ENCODE results near the gene MSH2. TPM values are rescaled to one million over a fixed set of nuclear protein-coding genes. Genes with fewer than 3 reads are reported as not detected.
A peak's percentile ranks its signal among the peaks of the same experiment; 100 is the strongest.
"Not testable (repeated sequence)": the region's sequence is repeated elsewhere in the genome, so short reads cannot be mapped to it uniquely, and the experiment has no call there.

MSH2 gene
- total and polyA plus RNA-seq, 2 experiments from 2014 or later: 42.5 to 47.6 TPM

DNA sequence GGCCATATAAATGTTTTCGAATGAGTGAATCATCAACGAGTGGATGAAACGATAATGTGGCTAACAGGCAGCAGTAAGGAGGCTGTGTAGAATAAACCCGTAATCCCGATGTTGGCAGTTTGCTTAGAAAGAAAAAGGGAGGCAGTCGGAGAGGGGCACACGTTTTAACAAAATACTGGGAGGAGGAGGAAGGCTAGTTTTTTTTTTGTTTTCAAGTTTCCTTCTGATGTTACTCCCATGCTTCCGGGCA is 476 bp upstream of the MSH2 start:
- Histone ChIP-seq H3K4me1 (ENCODE audit: low read depth) (no peaks in the 10 kb centered on the region), H3K4me3 (peak overlapping the region; percentile 80), H3K9me3 (ENCODE audit: low read depth) (no peaks in the 10 kb centered on the region), H3K36me3 (no peaks in the 10 kb centered on the region), H3K27me3 (no peaks in the 10 kb centered on the region), H3K27ac (no peak overlapping the region)
- TF ChIP-seq, protein P1, sequence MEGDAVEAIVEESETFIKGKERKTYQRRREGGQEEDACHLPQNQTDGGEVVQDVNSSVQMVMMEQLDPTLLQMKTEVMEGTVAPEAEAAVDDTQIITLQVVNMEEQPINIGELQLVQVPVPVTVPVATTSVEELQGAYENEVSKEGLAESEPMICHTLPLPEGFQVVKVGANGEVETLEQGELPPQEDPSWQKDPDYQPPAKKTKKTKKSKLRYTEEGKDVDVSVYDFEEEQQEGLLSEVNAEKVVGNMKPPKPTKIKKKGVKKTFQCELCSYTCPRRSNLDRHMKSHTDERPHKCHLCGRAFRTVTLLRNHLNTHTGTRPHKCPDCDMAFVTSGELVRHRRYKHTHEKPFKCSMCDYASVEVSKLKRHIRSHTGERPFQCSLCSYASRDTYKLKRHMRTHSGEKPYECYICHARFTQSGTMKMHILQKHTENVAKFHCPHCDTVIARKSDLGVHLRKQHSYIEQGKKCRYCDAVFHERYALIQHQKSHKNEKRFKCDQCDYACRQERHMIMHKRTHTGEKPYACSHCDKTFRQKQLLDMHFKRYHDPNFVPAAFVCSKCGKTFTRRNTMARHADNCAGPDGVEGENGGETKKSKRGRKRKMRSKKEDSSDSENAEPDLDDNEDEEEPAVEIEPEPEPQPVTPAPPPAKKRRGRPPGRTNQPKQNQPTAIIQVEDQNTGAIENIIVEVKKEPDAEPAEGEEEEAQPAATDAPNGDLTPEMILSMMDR (IDR thresholded peaks at IDR 0.05; ENCODE audit: low read depth, low read length): no peak
- peak in 1 of 2 donors; percentile 20 for DNase-seq (ENCODE audit: low read depth in 1 of 2, low spot score in 1 of 2)

DNA sequence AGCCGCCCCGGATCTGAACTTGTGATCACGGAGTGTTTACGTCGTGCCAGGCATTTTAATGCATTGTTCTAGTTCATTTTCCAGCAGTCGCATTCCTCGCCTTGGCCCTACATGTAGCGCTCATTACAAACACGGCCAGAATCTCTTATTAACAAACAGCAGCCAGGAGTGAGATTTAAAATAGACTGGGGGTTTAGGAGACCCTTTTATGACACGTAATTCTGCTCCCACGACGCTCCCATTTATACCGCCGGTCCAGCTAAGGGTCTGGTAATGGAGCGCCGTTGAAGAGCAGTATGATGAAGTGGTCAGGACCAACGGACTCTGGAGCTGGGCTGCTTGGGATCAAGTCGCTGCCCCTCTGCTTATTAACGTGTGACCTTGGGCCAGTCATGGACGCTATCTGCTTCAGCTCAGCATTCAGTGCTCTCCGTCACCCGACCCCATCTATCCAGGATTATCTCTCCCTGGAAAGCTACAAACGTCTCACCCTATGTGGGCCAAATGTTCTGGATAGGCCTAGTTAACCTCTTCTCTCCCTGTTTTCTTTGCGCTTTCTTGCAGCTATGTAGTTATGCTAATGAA is 745 bp downstream of the MSH2 start:
- Histone ChIP-seq H3K4me1 (ENCODE audit: low read depth) (no peaks in the 10 kb centered on the region), H3K27me3 (no peaks in the 10 kb centered on the region), H3K4me3 (peak overlapping the region; percentile 80), H3K27ac (peak overlapping the region; percentile 91), H3K9me3 (ENCODE audit: low read depth) (no peaks in the 10 kb centered on the region), H3K36me3 (no peaks in the 10 kb centered on the region)
- no peak for DNase-seq (ENCODE audit: low read depth in 1 of 2, low spot score in 1 of 2)
- TF ChIP-seq, protein P1 (IDR thresholded peaks at IDR 0.05; ENCODE audit: low read depth, low read length): no peak

DNA sequence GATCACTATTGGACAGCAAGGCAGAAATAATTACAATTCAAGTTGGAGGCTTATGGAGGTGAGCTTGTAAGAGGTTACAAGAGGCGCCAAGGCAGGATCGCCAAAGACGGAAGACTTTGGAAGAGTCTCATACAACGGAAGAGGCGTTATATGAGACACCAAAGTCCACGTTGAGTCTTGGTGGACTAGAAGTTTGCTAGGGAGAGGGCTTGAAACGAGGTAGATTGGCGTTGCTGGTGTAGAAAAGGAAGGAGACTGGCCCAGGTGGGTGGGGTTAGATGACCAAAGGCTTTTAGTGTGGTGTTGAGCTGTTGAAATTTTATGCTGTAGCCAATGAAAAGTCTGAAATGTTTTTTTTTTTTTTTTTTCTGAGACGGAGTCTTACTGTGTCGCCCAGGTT is 1.4 kb downstream of the MSH2 start:
- TF ChIP-seq, protein P1 (IDR thresholded peaks at IDR 0.05; ENCODE audit: low read depth, low read length): no peak
- Histone ChIP-seq H3K9me3 (ENCODE audit: low read depth) (no peaks in the 10 kb centered on the region), H3K36me3 (no peaks in the 10 kb centered on the region), H3K27me3 (no peaks in the 10 kb centered on the region), H3K27ac (no peak overlapping the region), H3K4me3 (peak overlapping the region; percentile 80), H3K4me1 (ENCODE audit: low read depth) (no peaks in the 10 kb centered on the region)
- no peak for DNase-seq (ENCODE audit: low read depth in 1 of 2, low spot score in 1 of 2)

DNA sequence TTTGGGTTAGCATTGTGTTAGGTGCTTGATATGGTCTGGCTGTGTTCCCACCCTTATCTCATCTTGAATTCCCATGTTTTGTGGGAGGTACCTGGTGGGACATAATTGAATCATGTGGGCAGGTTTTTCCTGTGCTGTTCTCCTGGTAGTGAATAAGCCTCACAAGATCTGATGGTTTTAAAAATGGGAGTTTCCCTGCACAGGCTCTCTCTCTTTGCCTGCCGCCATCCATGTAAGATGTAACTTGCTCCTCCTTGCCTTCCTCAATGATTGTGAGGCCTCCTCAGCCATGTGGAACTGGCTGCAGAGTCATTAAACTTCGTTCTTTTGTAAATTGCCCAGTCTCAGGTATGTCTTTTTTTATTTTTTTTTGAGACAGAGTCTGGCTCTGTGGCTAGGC is 2.8 kb downstream of the MSH2 start:
- Histone ChIP-seq H3K9me3 (ENCODE audit: low read depth) (no peaks in the 10 kb centered on the region), H3K36me3 (peaks cover 4% of the 10 kb centered on the region), H3K4me1 (ENCODE audit: low read depth) (no peaks in the 10 kb centered on the region), H3K4me3 (no peak overlapping the region), H3K27ac (no peak overlapping the region), H3K27me3 (no peaks in the 10 kb centered on the region)
- TF ChIP-seq, protein P1 (IDR thresholded peaks at IDR 0.05; ENCODE audit: low read depth, low read length): no peak
- DNase-seq (ENCODE audit: low read depth in 1 of 2, low spot score in 1 of 2): no peak

DNA sequence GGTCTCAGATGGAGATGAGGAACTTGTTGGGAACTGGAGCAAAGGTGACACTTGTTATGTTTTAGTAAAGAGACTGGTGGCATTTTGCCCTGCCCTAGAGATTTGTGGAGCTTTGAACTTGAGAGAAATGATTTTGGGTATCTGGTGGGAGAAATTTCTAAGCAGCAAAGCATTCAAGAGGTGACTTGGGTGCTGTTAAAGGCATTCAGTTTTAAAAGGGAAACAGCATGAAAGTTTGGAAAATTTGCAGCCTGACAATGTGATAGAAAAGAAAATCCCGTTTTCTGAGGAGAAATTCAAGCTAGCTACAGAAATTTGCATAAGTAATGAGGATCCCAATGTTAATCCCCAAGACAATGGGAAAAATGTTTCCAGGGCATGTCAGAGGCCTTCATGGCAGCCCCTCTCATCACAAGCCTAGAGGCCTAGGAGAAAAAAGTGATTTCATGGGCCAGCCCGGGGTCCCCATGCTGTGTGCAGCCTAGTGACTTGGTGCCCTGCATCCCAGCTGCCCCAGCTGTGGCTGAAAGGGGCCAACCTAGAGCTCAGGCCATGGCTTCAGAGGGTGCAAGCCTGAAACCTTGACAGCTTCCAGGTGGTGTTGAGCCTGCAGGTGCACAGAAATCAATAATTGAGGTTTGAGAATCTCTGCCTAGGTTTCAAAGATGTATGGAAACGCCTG is 3.8 kb downstream of the MSH2 start:
- H3K27me3 ChIP-seq; H3K4me3 ChIP-seq; H3K27ac ChIP-seq; H3K9me3 ChIP-seq (ENCODE audit: low read depth); H3K36me3 ChIP-seq; H3K4me1 ChIP-seq (ENCODE audit: low read depth); DNase-seq (ENCODE audit: low read depth in 1 of 2, low spot score in 1 of 2): not testable (repeated sequence)

DNA sequence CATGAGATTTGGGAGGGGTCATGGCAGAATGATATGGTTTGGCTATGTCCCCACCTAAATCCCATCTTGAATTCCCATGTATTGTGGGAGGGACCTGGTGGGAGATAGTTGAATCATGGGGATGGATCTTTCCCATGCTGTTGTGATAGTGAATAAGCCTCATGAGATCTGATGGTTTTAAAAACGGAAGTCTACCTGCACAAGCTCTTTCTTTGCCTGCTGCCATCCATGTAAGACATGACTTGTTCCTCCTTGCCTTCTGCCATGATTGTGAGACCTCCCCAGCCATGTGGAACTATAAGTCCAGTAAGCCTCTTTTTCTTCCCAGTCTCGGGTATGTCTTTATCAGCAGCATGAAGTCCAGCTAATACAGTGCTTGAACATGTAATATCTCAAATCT is 5.0 kb downstream of the MSH2 start:
- H3K36me3 ChIP-seq: peaks cover 17% of the 10 kb centered on the region
- not testable (repeated sequence) for H3K4me3 ChIP-seq

More for the DNA sequence above, 5.0 kb downstream of the MSH2 start:
- not testable (repeated sequence) for H3K27ac ChIP-seq; DNase-seq (ENCODE audit: low read depth in 1 of 2, low spot score in 1 of 2); H3K4me1 ChIP-seq (ENCODE audit: low read depth); H3K9me3 ChIP-seq (ENCODE audit: low read depth); H3K27me3 ChIP-seq
